ENCODE results near the gene CIDEB.

Gene CIDEB

DNA sequence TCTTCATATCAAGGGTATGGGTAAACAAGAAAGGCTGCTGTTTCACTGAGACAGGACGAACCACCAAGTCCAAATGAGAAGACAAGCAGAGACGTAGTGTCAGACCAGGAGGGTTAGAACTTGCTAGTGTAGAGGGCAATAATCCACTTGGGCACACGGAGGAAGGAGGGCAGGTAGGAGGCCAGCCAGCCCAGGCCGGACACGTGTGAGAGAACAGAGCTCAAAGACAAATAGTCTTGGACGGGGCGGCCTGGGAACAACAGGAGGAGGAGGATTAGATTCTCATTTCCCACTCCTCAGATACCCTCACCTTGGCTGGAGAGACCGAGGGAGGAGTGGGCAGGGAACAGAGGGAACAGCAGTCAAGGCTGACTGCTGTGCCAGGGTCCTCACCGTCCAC is 17.0 kb downstream of the CIDEB start:
- DNase-seq, result no peak

DNA sequence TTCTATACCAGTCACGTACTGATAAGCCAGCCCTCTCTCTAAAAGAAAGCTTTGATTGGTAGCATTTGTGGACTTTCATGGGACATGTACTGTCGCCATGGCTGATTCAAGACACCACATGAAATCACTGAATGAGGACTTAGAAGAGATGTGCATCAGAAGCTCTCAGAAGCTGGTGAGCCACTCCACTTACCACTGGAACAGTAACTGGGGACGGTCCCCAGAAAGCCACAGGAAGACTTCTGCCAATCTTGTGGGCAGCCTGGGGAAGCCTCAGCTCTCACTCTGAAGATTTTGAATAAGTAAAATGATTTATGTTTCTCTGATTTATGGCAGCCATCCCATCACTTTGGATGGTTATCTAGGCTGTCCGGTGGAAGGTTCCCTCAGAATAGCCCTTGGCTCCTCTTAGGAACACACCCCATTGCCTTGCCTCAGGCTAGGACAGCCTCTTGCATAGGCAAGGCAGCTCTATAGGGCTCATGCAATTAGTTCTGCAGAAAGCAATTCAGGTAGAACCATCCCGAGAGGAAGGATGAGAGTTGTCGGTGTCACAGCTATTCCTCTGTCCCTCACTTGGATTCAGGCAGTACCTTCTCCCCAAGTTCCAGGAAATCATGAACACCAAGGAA is 18.0 kb downstream of the CIDEB start:
- peak; percentile 65 for DNase-seq

DNA sequence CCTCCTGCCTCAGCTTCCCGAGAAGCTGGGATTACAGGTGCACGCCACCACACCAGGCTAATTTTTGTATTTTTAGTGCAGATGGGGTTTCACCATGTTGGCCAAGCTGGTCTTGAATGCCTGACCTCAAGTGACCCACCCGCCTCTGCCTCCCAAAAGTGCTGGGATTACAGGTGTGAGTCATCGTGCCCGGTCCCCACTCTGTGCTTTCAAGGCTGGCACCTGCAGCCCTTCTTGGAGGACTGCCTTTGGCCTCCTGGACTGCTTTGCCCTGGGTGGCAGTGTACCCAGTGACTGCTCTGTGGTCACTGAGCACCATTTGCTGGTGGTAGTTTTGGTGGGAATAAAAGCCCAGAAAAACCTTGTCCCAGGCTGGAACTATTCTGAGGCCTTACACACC is 20.8 kb downstream of the CIDEB start:
- DNase-seq, result no peak

DNA sequence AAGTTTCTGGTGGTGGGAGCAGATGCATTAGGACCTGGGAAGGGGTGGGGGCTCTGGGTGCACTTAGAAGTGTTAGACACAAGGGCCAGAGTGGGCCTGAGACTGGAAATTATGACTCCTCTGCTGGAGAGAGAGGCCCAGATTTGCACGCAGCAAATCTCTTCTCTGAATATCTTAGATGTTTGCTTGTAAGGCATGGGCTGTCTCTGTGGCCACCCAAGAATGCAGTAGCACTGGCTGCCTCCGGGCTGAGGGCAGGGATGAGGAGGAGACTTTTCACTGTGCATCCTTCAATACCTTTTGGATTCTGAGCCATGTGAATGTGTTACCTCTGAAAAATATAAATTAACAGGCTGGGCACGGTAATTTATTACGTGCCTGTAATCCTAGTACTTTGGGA is 22.4 kb downstream of the CIDEB start:
- no peak for DNase-seq

DNA sequence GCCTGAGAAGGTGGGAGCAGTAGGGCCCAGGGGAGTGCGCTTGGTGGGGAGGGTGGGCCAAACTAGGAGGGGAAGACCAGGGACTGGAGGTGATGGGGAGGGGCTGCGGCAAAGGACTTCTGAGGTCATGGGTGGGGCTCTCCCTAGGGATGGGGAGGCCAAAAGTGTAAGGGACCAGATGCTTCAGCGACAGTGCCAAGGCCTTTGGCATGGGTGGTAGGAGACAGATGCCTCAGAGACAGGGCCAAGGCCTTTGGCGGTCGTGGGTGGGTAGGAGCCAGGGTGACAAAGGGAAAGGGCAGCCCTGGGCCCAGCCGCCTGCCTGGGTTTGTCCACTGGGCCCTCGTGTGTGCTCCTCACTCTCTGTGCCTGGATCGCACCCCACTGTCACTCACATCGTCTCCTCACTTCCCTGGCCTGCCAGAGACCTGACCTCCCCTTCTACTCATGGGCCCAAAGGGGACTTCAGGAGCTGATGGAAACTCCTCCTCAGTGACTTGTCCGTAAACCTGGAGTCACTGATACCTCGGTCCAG is 23.2 kb downstream of the CIDEB start:
- DNase-seq, result no peak

DNA sequence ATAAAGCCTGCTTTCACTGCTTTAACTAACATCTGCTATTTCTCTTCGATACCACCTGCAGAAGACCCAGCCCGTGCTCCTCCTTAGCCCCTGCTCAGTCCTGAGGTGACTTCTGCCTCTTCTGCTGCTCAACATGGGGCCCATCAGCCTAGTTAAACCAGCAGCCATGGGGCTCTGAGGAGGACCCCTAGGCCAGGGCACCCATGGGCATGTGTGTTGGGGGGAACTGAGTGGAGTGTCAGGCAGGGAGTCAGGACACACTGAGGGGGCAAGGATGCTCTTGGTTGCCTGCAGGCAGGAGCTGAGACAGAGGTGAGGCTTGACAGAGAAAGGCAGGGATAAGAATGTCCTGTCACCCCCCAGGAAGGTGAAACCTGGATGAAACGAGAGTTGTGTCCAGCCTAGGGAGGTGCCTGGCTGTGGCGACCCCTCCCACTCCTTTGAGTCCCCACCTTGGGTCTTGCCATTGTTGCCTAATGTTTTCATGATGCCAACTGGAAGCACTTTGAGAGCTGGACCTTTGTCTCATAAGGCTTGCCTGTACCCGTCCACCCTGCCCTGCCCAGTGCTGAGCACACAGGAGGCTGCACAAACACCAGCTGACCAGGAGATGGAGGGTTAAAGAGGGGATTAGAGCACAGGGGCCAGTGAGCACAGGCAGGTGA is 23.8 kb downstream of the CIDEB start:
- DNase-seq, result no peak

DNA sequence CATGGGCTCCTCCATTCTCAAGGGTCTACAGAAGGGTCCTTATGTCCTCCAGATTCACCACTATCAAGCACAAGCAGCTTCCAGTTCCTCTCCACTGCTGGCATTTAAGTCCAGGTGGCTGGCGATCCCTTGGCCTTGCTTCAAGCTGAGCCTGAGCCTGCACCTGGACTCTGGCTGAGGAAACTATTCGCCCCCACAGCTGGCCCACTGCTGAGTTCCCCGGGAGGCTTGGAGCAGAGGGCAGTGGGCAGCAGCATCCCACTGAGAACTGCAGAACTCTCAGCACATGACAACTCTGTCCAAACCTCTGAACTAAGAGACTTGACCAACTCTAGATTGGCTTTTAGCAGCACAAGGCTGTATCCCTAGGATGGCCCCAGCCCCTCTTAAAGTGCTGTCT is 25.0 kb downstream of the CIDEB start:
- DNase-seq, result no peak

DNA sequence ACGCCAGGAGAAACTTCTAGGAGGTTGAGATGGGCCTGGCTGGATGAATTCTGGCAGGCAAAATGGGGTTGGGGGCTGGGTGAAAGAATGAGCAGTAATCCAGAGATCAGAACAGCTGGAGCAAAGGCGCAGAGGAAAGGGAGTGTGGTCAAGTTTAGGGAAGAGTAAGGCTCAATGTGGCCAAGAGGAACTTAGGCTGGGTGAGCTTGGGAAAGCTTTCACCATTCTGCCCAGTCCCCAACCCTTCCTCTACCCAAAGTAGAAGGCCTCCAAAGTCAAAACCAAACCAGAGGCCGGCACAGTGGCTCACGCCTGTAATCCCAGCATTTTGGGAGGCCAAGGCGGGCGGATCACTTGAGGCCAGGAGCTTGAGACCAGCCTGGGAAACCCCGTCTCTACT is 26.1 kb downstream of the CIDEB start:
- no peak for DNase-seq

DNA sequence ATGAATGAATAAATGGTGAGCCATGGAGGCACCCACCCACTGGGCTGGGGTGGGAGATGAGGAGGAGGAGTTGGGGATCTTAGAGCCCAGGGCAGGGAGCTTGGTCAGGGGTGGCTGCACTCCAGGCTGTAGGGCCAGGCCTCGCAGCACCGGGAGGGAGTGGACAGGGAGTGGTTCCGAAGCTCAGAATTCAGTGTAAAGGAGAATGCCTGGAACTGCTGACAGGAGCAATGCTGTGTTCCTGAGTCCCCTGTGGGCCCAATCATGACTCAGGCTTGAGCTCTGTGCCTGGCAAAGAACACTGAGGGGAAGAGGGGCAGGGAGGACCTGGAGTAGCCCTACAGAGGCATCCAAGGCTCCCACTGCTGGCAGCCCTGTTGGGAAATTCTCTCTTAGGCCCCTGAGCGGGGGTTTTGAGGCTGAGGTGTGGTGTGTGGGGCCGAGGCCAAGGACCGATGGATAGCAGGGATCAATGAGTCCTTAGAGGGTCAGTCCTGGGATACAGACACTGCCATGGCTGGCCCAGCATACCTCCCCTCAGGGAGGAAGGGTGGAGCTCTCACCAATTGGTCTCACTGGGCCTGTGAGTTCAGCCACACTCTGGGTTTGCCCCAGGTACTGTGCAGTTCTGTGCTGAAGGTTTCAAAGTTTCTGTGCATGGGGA is 26.8 kb downstream of the CIDEB start:
- no peak for DNase-seq

DNA sequence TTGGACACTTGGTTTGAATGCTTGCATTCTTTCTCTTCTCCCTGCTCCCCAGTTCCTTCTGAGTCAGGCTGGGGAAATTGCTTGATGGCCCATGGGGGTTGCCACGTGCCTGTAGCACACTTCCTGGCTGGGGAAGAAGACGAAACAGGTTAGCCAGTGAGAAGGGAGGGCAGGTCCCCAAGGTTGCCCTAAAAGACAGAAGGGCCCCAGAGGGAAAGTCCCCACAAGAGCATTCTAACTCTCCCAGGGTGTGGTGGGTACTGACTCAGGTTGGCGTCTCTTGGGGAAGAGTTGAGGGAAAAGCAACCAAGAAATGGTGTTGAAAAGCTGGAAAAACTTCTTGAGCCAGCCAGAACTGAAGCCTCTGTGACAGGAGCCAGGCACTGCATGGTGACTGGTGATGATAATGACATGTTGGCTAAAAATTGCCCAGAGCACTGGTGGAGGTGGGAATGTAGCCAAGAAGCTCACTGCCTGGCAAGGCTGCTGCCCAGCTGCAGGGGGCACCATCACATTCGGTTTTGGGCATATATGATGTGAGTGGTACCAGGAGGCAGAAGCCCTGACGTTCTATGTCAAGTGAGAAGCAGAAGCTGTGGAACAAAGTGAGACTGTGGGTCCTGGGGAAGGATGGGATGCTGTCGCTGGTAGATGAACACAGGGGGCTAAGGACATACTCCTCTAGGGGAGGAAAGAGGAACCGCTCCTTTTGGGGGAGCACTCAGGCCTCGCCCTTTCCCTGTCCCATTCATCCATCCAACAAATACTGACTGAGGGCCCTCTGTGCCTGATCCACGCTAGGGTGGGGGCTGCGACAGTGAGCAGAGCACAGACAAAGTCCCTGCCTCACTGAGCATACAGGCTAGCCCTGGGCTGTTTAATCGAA is 28.2 kb downstream of the CIDEB start:
- peak; percentile 51 for DNase-seq

DNA sequence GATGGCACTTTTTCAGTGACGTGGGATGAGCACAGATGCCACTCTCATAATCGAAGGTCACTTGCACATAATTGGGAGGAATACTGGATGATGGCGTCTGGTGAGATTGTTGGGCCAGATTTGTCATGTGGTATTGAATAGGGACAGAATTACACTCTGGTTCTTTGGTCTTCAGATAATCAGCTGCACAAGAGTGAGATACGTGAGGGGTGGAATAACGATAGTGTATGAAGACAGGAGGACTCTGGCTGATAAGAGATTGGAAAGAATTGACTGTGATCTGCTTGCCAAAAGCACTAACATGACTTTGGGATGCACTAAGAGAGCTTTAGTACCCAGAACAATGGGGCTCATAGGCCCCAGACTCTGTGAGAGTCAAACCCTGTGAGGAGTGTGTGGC is 29.4 kb downstream of the CIDEB start:
- DNase-seq, result no peak

DNA sequence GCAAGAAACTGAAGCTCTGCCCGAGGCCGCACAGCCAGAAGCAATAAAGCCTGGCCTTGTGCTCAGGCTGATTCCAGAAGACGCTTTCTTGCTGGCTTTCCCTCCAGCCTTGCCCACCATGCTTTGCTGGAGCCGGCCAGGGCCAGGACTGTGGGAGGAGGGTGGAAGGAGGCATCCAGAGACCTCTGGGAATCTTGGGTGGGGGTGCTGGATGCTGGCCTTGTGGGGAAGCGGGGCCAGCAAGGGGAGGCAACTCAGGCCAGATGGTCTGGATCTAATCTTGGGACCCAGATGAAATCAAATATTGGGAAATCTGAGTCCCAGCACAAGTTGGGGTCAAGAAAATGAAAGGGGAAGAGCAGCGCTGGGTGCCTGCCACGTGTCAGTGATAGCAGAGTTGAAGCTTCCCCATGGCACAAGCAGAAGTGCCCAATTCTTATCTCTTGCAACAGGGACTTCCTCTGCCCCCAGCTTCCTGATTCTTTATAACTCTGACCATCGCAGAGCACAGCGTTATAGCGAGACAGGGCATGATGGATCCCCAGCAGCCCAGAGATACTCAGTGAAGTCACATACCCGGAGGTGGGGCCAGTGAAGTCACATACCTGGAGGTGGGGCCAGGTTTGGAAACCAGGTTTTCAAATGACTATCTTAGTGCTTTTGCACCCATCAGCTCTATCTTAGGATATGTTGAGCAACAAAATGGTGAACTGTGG is 30.0 kb downstream of the CIDEB start:
- peak; percentile 6 for DNase-seq

DNA sequence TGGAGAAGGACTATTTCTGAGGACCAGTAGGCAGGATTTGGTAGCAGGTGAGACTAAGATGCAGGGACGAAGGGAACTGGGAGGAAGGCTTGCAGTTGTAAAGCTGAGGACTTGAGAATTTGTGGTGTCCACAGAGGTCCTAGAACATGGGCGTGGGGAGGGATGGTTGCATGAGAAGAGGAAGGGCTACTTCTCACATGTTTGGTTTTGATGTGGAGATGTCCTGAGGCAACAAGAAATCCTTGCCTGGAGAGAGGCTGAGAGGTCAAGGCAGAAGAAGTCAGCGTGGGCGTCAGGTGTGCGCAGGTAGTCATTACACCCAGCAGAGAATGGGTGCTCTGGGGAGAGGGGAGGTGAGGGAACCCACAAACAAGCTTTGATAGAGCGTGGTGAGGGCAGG is 30.7 kb downstream of the CIDEB start:
- no peak for DNase-seq

DNA sequence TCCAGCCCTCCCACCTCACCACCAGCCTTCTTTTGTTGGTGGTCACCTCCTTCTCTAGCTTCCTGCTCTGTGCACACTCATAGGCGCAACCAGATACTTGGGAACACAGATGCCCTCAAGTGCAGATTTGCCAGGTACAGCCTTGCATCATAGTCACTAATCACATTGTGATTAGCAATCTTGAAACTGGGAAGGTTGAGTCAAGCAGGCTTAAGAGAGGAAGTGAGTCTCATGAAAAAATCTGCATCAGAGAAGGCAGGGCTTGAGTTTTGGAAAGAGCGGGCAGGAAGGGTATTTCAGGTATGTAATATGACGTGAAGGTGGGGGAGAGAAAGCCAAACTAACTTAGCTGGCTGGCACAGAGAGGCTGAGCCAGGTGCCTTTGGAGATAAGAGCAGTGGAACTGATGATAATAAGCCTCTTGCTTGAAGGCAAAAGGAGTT is 33.7 kb downstream of the CIDEB start:
- DNase-seq, result peak; percentile 47

DNA sequence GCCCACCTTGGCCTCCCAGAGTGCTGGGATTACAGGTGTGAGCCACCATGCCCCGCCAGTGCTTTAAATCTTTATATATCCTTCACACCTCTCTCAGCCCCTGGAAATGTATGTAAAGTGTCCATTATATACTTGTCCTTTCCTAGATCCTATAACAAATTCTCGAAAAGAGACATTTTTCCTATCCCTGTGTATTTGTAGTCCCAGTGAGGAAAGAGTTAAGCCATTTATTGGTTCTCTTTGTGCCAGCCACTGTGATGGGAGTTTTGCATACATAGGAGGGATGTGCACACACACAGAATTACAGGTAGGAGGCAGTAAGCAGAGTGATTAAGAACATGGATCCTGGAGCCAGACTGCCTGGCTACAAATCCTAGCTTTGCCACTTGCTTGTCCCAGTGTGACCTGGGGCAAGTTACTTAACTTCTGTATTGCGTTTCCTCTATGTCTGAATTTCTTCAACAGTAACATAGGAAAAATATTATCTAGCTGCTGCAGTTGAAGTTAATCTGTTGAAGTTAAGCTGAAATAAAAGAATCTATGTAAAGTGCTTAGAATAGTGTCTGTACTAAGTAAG is 34.3 kb downstream of the CIDEB start:
- no peak for DNase-seq

DNA sequence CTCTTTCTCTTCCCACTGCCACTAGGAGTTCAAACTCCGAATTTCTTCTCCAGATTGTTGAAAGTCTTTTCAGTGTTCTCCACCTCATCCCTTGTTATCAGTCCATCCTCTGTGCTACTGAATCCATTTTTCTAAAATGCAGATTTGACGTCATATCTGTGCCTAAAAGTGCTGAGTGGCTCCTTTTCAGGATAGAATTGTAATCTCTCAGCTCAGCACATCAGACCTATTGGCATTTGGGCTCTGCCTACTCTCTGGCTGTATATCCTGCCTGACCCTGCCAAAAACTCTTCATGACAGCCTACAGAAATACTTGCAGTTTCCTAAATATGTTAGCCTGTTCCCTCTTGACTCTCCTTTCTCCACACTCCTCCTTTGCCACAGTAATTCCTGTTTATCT is 35.3 kb downstream of the CIDEB start:
- DNase-seq, result no peak

DNA sequence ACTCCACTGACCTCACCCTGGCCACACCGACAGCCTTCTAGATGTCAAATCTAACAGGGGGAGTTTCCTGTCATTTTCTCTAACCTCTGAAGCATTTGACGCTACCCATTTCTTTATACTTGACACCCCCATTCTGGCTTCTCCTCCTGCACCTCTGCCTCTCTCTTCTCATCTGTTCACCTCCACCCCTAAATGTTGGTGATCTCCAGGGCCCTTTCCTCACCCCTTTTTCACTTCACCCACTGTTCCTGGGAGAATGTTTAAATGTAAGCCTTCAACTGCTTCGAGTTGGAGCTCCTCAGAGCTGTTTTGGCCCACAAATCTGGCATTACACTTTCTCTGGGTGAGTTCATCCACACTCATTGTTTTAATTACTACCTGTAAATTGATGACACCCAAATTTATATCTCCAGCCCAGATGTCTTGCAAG is 35.9 kb downstream of the CIDEB start:
- DNase-seq, result no peak

DNA sequence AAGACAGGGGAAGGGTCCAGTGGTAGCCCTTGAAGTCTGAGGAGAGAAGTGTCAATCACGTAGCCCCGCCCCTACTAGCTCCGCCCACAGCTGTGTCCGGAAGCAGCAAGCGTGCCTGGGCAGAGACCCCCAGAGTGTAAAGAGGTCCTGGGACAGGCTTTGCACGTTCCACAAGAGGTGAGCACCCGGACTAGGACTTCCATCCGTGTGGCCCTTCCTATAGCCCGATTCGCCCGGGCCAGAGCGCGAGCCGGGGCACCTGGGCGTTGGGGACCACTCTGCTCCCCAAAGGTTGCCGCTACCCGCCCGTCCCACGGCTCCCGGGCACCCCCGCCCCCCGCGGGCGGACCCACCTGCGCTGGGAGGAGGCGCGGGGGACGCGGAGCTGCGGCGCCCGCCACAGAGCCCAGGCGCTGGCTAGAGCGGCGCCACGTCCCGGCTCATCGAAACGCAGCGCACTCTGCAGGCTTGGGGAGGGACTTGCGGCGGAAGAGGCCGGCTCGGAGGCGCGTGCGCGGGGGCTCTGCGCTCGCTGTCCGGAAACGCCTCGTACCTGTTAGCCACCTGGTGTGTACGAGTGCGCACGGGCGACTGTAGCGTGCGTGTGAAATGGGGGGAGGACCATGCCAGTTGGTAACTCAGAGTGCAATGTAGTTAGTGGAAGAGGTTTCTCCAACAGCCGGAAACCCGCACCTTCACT is 36.5 kb downstream of the CIDEB start, which contains the start of gene RABGGTA:
Gene RABGGTA (minus strand): TSS at position 464 of the 700 bp plus-strand sequence. CDS start 482 bp downstream, outside the sequence.
- peak; percentile 90 for DNase-seq

DNA sequence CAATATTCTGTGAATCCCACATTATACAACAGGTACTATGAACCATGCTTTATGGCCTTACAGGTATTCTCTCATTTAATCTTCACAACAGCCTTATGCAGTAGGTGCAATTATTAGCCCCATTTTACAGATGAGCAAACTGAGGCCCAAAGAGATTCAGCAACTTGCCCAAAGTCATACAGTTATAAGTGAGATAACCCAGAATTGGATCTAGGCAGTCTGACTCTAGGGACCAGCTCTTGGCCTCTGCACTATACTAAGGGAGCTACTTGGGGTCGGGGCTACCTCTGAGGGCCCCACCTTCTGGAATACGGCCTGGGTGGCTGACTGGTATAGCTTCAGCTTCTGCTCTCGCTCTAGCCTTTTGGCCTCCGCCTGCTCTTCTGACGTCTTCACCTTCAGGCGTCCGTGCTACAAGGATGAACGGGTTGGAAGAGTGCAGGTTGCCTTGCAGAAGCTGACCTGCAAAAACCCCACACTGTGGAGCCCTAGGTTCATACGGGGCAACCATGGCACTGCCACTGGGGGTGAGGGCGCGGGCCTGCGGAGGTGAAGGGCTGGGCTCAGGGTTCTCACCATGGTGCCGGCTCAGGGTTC is 37.1 kb downstream of the CIDEB start:
- DNase-seq, result no peak

DNA sequence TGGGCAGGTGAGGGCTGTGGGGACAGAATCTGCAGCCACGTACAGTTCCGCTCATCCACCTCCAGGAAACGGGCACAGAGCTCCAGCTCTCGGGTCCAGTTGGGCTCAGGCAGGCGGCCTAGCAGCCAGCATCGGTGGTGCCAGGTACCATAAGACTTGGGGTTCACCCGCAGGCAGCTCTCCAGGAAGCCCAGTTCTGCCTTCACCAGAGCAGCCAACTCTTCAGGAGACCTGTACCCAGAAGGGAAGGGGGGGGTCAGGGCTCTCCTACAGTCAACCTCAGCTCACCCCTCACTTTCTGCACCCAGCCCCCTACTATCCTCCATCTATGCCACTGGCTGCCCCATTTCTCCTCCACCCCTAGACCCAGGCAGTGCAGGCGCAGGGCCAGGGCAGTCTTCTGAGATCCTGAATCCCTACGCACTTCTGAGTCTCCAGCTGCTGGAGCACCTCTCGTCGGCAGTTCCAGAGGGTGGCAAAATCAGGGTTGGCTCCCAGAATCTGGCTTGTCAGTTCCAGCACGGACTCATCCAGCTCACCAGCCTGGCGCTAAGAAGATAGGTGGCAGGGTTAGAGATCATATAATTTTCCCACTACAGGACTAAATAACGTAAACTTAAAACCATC is 37.8 kb downstream of the CIDEB start:
- DNase-seq, result no peak

All from activated naive CD4-positive, alpha-beta T cell treated with Interleukin-2 at 50 U/mL for 16 hours (primary cell).